ENCODE data around the gene GPC6.
"Not testable (repeated sequence)": the region's sequence is repeated elsewhere in the genome, so short reads cannot be mapped to it uniquely, and the experiment has no call there.

The GPC6 gene

GRCh38 chr13:93316841-93317240 lies 90.2 kb downstream of the GPC6 start:
- H3K4me3 ChIP-seq (ENCODE audit: low read length), result no peak overlapping the region
- no peaks in the 10 kb centered on the region for H3K27me3 ChIP-seq (ENCODE audit: control insufficient read depth, insufficient read depth, low read length)
- H3K27ac ChIP-seq (ENCODE audit: low read length), result no peak overlapping the region
- H3K9me3 ChIP-seq (ENCODE audit: control insufficient read depth, insufficient read depth, low read length), result no peaks in the 10 kb centered on the region
- WGBS (ENCODE audit: insufficient coverage, insufficient read length), result no CpG with 5 or more reads among the region's 3 CpGs
- H3K36me3 ChIP-seq (ENCODE audit: control insufficient read depth, insufficient read depth, low read length), result no peaks in the 10 kb centered on the region
- DNase-seq (ENCODE audit: low read depth, low spot score), result no peak
- H3K4me1 ChIP-seq (ENCODE audit: control insufficient read depth, insufficient read depth, low read length), result peaks cover 4% of the 10 kb centered on the region; the same call in 1 of the 2 replicates

GRCh38 chr13:93318534-93319254 lies 92.1 kb downstream of the GPC6 start:
- Histone ChIP-seq H3K36me3 (ENCODE audit: control insufficient read depth, insufficient read depth, low read length) (no peaks in the 10 kb centered on the region), H3K9me3 (ENCODE audit: control insufficient read depth, insufficient read depth, low read length) (no peaks in the 10 kb centered on the region), H3K27me3 (ENCODE audit: control insufficient read depth, insufficient read depth, low read length) (no peaks in the 10 kb centered on the region), H3K4me3 (ENCODE audit: low read length) (no peak overlapping the region), H3K27ac (ENCODE audit: low read length) (no peak overlapping the region), H3K4me1 (ENCODE audit: control insufficient read depth, insufficient read depth, low read length) (peaks cover 4% of the 10 kb centered on the region; the same call in 1 of the 2 replicates)
- no peak for DNase-seq (ENCODE audit: low read depth, low spot score)
- WGBS (ENCODE audit: insufficient coverage, insufficient read length), result no CpG with 5 or more reads among the region's 4 CpGs

GRCh38 chr13:93320942-93321341 lies 94.3 kb downstream of the GPC6 start:
- no peak overlapping the region for H3K27ac ChIP-seq (ENCODE audit: low read length)
- peaks cover 4% of the 10 kb centered on the region; the same call in 1 of the 2 replicates for H3K4me1 ChIP-seq (ENCODE audit: control insufficient read depth, insufficient read depth, low read length)
- H3K4me3 ChIP-seq (ENCODE audit: low read length), result no peak overlapping the region
- H3K9me3 ChIP-seq (ENCODE audit: control insufficient read depth, insufficient read depth, low read length), result no peaks in the 10 kb centered on the region
- no peaks in the 10 kb centered on the region for H3K36me3 ChIP-seq (ENCODE audit: control insufficient read depth, insufficient read depth, low read length)
- WGBS (ENCODE audit: insufficient coverage, insufficient read length), result no CpG with 5 or more reads among the region's 3 CpGs
- H3K27me3 ChIP-seq (ENCODE audit: control insufficient read depth, insufficient read depth, low read length), result no peaks in the 10 kb centered on the region
- DNase-seq (ENCODE audit: low read depth, low spot score), result no peak

- not testable (repeated sequence) for H3K4me3 ChIP-seq (ENCODE audit: low read length); H3K27ac ChIP-seq (ENCODE audit: low read length); DNase-seq (ENCODE audit: low read depth, low spot score); H3K4me1 ChIP-seq (ENCODE audit: control insufficient read depth, insufficient read depth, low read length); H3K36me3 ChIP-seq (ENCODE audit: control insufficient read depth, insufficient read depth, low read length); H3K27me3 ChIP-seq (ENCODE audit: control insufficient read depth, insufficient read depth, low read length); H3K9me3 ChIP-seq (ENCODE audit: control insufficient read depth, insufficient read depth, low read length)
- no CpG with 5 or more reads among the region's 1 CpG for WGBS (ENCODE audit: insufficient coverage, insufficient read length)
These were observed 97.3 kb downstream of the GPC6 start for GRCh38 chr13:93323880-93324279.

GRCh38 chr13:93325303-93326233 lies 99.0 kb downstream of the GPC6 start:
- peaks cover 2% of the 10 kb centered on the region; the same call in 1 of the 2 replicates for H3K4me1 ChIP-seq (ENCODE audit: control insufficient read depth, insufficient read depth, low read length)
- no CpG with 5 or more reads among the region's 1 CpG for WGBS (ENCODE audit: insufficient coverage, insufficient read length)

GRCh38 chr13:93326234-93326811 lies 99.7 kb downstream of the GPC6 start:
- H3K36me3 ChIP-seq (ENCODE audit: control insufficient read depth, insufficient read depth, low read length), result no peaks in the 10 kb centered on the region
- no CpG with 5 or more reads among the region's 5 CpGs for WGBS (ENCODE audit: insufficient coverage, insufficient read length)
- no peak overlapping the region for H3K4me3 ChIP-seq (ENCODE audit: low read length)
- no peak for DNase-seq (ENCODE audit: low read depth, low spot score)
- H3K27me3 ChIP-seq (ENCODE audit: control insufficient read depth, insufficient read depth, low read length), result no peaks in the 10 kb centered on the region
- peaks cover 2% of the 10 kb centered on the region; the same call in 1 of the 2 replicates for H3K4me1 ChIP-seq (ENCODE audit: control insufficient read depth, insufficient read depth, low read length)
- no peaks in the 10 kb centered on the region for H3K9me3 ChIP-seq (ENCODE audit: control insufficient read depth, insufficient read depth, low read length)
- H3K27ac ChIP-seq (ENCODE audit: low read length), result no peak overlapping the region

More at GRCh38 chr13:93325303-93326233, 99.0 kb downstream of the GPC6 start:
- Histone ChIP-seq H3K9me3 (ENCODE audit: control insufficient read depth, insufficient read depth, low read length) (no peaks in the 10 kb centered on the region), H3K4me3 (ENCODE audit: low read length) (no peak overlapping the region), H3K27me3 (ENCODE audit: control insufficient read depth, insufficient read depth, low read length) (no peaks in the 10 kb centered on the region), H3K27ac (ENCODE audit: low read length) (no peak overlapping the region), H3K36me3 (ENCODE audit: control insufficient read depth, insufficient read depth, low read length) (no peaks in the 10 kb centered on the region)
- no peak for DNase-seq (ENCODE audit: low read depth, low spot score)

- H3K27ac ChIP-seq (ENCODE audit: low read length), result no peak overlapping the region
- DNase-seq (ENCODE audit: low read depth, low spot score), result no peak
- no CpG with 5 or more reads among the region's 2 CpGs for WGBS (ENCODE audit: insufficient coverage, insufficient read length)
- H3K4me1 ChIP-seq (ENCODE audit: control insufficient read depth, insufficient read depth, low read length), result no peaks in the 10 kb centered on the region
- no peaks in the 10 kb centered on the region for H3K36me3 ChIP-seq (ENCODE audit: control insufficient read depth, insufficient read depth, low read length)
- no peak overlapping the region for H3K4me3 ChIP-seq (ENCODE audit: low read length)
- no peaks in the 10 kb centered on the region for H3K9me3 ChIP-seq (ENCODE audit: control insufficient read depth, insufficient read depth, low read length)
- H3K27me3 ChIP-seq (ENCODE audit: control insufficient read depth, insufficient read depth, low read length), result no peaks in the 10 kb centered on the region
These were observed 102.3 kb downstream of the GPC6 start for GRCh38 chr13:93328943-93329342.

- Histone ChIP-seq H3K4me1 (ENCODE audit: control insufficient read depth, insufficient read depth, low read length) (no peaks in the 10 kb centered on the region; the same call in 1 of the 2 replicates), H3K27me3 (ENCODE audit: control insufficient read depth, insufficient read depth, low read length) (no peaks in the 10 kb centered on the region), H3K9me3 (ENCODE audit: control insufficient read depth, insufficient read depth, low read length) (no peaks in the 10 kb centered on the region), H3K4me3 (ENCODE audit: low read length) (no peak overlapping the region), H3K36me3 (ENCODE audit: control insufficient read depth, insufficient read depth, low read length) (no peaks in the 10 kb centered on the region), H3K27ac (ENCODE audit: low read length) (no peak overlapping the region)
- no CpG with 5 or more reads among the region's 4 CpGs for WGBS (ENCODE audit: insufficient coverage, insufficient read length)
- no peak for DNase-seq (ENCODE audit: low read depth, low spot score)
These were observed 110.1 kb downstream of the GPC6 start for GRCh38 chr13:93336728-93337127.

- no peak for DNase-seq (ENCODE audit: low read depth, low spot score)
- Histone ChIP-seq H3K27me3 (ENCODE audit: control insufficient read depth, insufficient read depth, low read length) (no peaks in the 10 kb centered on the region), H3K4me3 (ENCODE audit: low read length) (no peak overlapping the region), H3K9me3 (ENCODE audit: control insufficient read depth, insufficient read depth, low read length) (no peaks in the 10 kb centered on the region), H3K36me3 (ENCODE audit: control insufficient read depth, insufficient read depth, low read length) (no peaks in the 10 kb centered on the region), H3K27ac (ENCODE audit: low read length) (no peak overlapping the region), H3K4me1 (ENCODE audit: control insufficient read depth, insufficient read depth, low read length) (no peaks in the 10 kb centered on the region; the same call in 1 of the 2 replicates)
- WGBS (ENCODE audit: insufficient coverage, insufficient read length), result no CpG with 5 or more reads among the region's 5 CpGs
These were observed 111.4 kb downstream of the GPC6 start for GRCh38 chr13:93338030-93338429.

GRCh38 chr13:93338906-93339305 lies 112.3 kb downstream of the GPC6 start:
- Histone ChIP-seq H3K4me3 (ENCODE audit: low read length) (no peak overlapping the region), H3K27me3 (ENCODE audit: control insufficient read depth, insufficient read depth, low read length) (no peaks in the 10 kb centered on the region), H3K36me3 (ENCODE audit: control insufficient read depth, insufficient read depth, low read length) (no peaks in the 10 kb centered on the region), H3K9me3 (ENCODE audit: control insufficient read depth, insufficient read depth, low read length) (no peaks in the 10 kb centered on the region), H3K4me1 (ENCODE audit: control insufficient read depth, insufficient read depth, low read length) (no peaks in the 10 kb centered on the region; the same call in 1 of the 2 replicates), H3K27ac (ENCODE audit: low read length) (no peak overlapping the region)
- DNase-seq (ENCODE audit: low read depth, low spot score), result no peak
- no CpG with 5 or more reads among the region's 2 CpGs for WGBS (ENCODE audit: insufficient coverage, insufficient read length)

All from iPS DF 6.9 (cell line).